RWPE2 (cell line): ENCODE measurements around the gene ENSA.
A peak's percentile ranks its signal among the peaks of the same experiment; 100 is the strongest.
"Not testable (repeated sequence)": the region's sequence is repeated elsewhere in the genome, so short reads cannot be mapped to it uniquely, and the experiment has no call there.

Source experiments
- ATAC-seq: fragments of 200-7000 bp; cut with Tn5 transposase; 3 replicates; pipeline ENCODE4 v1.9.1; 2021; ENCODE audit warnings: low read depth
- DNase-seq: peaks from one replicate; pipeline ENCODE4 v3.0.0-alpha.2; 2020; ENCODE audit warnings: low spot score
- H3K27ac ChIP-seq: fragments of 450-650 bp; 2 replicates; pipeline ENCODE4 v1.5.1; 2017; ENCODE audit warnings: mild to moderate bottlenecking; ENCODE audit not compliant: poor library complexity, severe bottlenecking
- H3K27me3 ChIP-seq: fragments of 250-450 bp; sonication (Bioruptor Pico); 2 replicates; pipeline ENCODE4 v1.5.1; 2021; ENCODE audit warnings: mild to moderate bottlenecking, moderate library complexity; ENCODE audit not compliant: insufficient read depth, poor library complexity, severe bottlenecking
- H3K36me3 ChIP-seq: fragments of 250-450 bp; sonication (Bioruptor Pico); 2 replicates; pipeline ENCODE4 v1.5.1; 2020; ENCODE audit warnings: low read depth, mild to moderate bottlenecking, moderate library complexity
- H3K4me1 ChIP-seq: fragments of 250-450 bp; sonication (Bioruptor Pico); 2 replicates; pipeline ENCODE4 v1.5.1; 2021; ENCODE audit warnings: mild to moderate bottlenecking, moderate library complexity; ENCODE audit not compliant: insufficient read depth, poor library complexity, severe bottlenecking
- H3K4me3 ChIP-seq: fragments of 250-450 bp; sonication (Bioruptor Pico); 2 replicates; pipeline ENCODE4 v1.5.1; 2021; ENCODE audit warnings: mild to moderate bottlenecking, moderate library complexity; ENCODE audit not compliant: severe bottlenecking
- H3K9me3 ChIP-seq: fragments of 250-450 bp; sonication (Bioruptor Pico); 2 replicates; pipeline ENCODE4 v1.5.1; 2021; ENCODE audit warnings: mild to moderate bottlenecking, moderate library complexity; ENCODE audit not compliant: severe bottlenecking
- CTCF ChIP-seq: fragments of 450-650 bp; IDR thresholded peaks from one replicate; pipeline ENCODE4 v1.5.1; 2017; ENCODE audit warnings: mild to moderate bottlenecking, moderate library complexity; ENCODE audit not compliant: poor library complexity, severe bottlenecking

The ENSA gene

DNA sequence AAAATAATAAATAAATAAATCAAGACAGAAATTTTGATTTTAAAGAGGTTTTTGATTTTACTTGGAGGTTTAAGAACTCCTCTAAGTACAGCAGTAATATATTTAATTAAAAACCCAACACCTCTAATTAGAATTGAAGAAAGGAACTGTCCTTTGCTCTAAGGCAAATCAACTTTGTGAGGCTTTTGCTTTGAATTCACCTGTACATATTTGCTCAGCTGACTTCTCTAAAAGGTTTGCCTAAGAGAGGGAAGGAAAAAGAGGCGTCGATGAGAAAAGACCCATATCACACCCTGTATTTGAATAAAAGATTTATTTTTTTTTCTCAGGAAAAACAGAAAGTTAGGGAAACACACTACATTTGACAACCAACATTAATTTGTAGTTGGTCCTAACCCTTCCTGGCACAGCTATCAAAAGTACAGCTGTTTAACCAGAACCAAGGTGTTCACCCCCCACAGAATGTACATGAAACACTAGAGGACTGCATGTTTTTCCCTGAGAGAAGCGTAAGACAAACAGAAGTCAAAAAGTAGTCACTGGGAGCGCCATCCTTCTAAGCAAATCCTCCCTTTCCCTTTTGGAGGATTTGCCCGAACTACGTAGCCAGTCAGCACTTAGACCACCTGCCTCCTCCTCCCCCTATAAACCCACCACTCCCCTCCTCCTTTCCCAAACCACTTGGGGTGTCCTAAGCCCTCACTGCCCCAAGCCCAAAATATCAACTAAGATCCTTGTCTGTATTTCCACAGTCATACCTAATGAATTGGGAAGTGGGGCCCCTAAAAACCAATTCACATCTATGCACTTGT, 54.9 kb downstream of the ENSA start:
- peak overlapping the region; percentile 73 for H3K4me3 ChIP-seq
- H3K27ac ChIP-seq: peak overlapping the region; percentile 100

GRCh38 chr1:150573648-150574071, 55.8 kb downstream of the ENSA start:
- H3K27me3 ChIP-seq, H3K9me3 ChIP-seq, H3K4me3 ChIP-seq, DNase-seq, ATAC-seq: not testable (repeated sequence)
- Histone ChIP-seq H3K4me1 (peaks cover 51% of the 10 kb centered on the region), H3K36me3 (peaks cover 64% of the 10 kb centered on the region), H3K27ac (peak overlapping the region; percentile 100)

More for the DNA sequence above, 54.9 kb downstream of the ENSA start:
- ATAC-seq: no peak
- peaks cover 43% of the 10 kb centered on the region for H3K4me1 ChIP-seq
- TF ChIP-seq CTCF: no peak
- no peak for DNase-seq
- no peaks in the 10 kb centered on the region for H3K9me3 ChIP-seq
- H3K36me3 ChIP-seq: peaks cover 69% of the 10 kb centered on the region
- no peaks in the 10 kb centered on the region for H3K27me3 ChIP-seq

GRCh38 chr1:150572918-150573647, 56.3 kb downstream of the ENSA start:
- Histone ChIP-seq H3K27ac (peak overlapping the region; percentile 100), H3K27me3 (no peaks in the 10 kb centered on the region), H3K4me3 (no peak overlapping the region), H3K36me3 (peaks cover 58% of the 10 kb centered on the region), H3K4me1 (peaks cover 54% of the 10 kb centered on the region), H3K9me3 (no peaks in the 10 kb centered on the region)
- TF ChIP-seq CTCF: no peak
- no peak for ATAC-seq
- no peak for DNase-seq
